ENCODE data around the gene WDR3. TPM values are rescaled to one million over a fixed set of nuclear protein-coding genes. Genes with fewer than 3 reads are reported as not detected.
"Not testable (repeated sequence)": the region's sequence is repeated elsewhere in the genome, so short reads cannot be mapped to it uniquely, and the experiment has no call there.

Gene WDR3
- total and polyA plus RNA-seq, 2 donors (not counting 1 experiment from before 2014, with no cell fraction given) = 5.5 to 18.5 TPM

DNA sequence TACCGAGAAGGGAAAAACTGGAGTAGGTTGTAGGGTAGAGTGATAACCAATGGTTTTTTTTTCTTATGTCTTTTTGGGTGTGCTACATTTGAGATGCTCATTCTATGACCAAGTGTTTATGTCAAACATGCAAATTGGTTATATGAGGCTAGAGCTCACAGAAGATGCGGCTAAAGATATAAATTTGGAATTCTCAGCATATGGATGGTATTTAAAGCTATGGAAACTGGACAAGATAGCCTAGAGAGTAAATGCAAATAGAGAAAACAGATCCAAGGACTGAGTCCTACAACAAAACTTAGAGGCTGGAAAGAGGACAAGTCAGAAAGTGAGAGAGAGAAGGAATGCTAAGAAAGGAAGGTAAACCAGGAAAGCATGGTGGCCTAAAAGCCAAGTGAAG is 7.5 kb upstream of the WDR3 start:
- 100% methylated on average over 1 of the region's 2 CpGs for WGBS (ENCODE audit: insufficient coverage)
- POLR2A ChIA-PET = no interaction called here
- Histone ChIP-seq H4K20me1 (ENCODE audit: control insufficient read depth, insufficient read depth, low read length, poor library complexity, severe bottlenecking) (peaks cover 25% of the 10 kb centered on the region), H2AFZ (ENCODE audit: insufficient read depth, low read depth, low read length, poor library complexity, severe bottlenecking) (no peak overlapping the region), H3K4me1 (ENCODE audit: control insufficient read depth in 2 of 2, insufficient read depth in 2 of 2, low read length in 2 of 2) (peaks cover 3 to 7% of the 10 kb centered on the region in 2 donors), H3K9me3 (ENCODE audit: control extremely low read depth in 1 of 3, control insufficient read depth in 2 of 3, insufficient read depth in 1 of 3, low read length in 2 of 3) (no peaks in the 10 kb centered on the region), H3K9ac (ENCODE audit: low read length) (no peak overlapping the region), H3K4me2 (replicated peaks; ENCODE audit: low read depth, low read length, poor library complexity, severe bottlenecking) (no peak overlapping the region), H3K79me2 (ENCODE audit: control insufficient read depth, insufficient read depth, low read length) (peaks cover 52% of the 10 kb centered on the region), H3K4me3 (ENCODE audit: control extremely low read depth in 1 of 5, extremely low read depth in 1 of 5, insufficient read depth in 1 of 5, low read depth in 2 of 5, low read length in 4 of 5) (no peak overlapping the region), H3K36me3 (replicated peaks in 1 of 2; ENCODE audit: control extremely low read depth in 1 of 2, control insufficient read depth in 1 of 2, extremely low read depth in 1 of 2, insufficient read depth in 2 of 2, low read length in 1 of 2) (peaks cover 1 to 24% of the 10 kb centered on the region in 2 experiments), H3K27ac (ENCODE audit: low read length in 2 of 2) (no peak overlapping the region), H3K27me3 (replicated peaks in 1 of 4; ENCODE audit: control extremely low read depth in 1 of 4, control insufficient read depth in 3 of 4, insufficient read depth in 4 of 4, low read length in 3 of 4) (no peaks in the 10 kb centered on the region)
- peaks cover 13% of the 10 kb centered on the region for H3K4me1 Mint-ChIP-seq
- intact Hi-C loops (cut with micrococcal nuclease) = no loop called here
- no peaks in the 10 kb centered on the region for H3K9me3 Mint-ChIP-seq (ENCODE audit: insufficient read depth)
- H3K27me3 Mint-ChIP-seq = no peaks in the 10 kb centered on the region
- no peak overlapping the region for H3K4me3 Mint-ChIP-seq
- no peak overlapping the region for H3K27ac Mint-ChIP-seq
- ATAC-seq (ENCODE audit: low read depth) = no peak
- no peak for TF ChIP-seq EZH2 (IDR thresholded peaks at IDR 0.05; ENCODE audit: borderline replicate concordance, insufficient read depth, low read depth, low read length, poor library complexity, severe bottlenecking)
- TF ChIP-seq, protein P1, sequence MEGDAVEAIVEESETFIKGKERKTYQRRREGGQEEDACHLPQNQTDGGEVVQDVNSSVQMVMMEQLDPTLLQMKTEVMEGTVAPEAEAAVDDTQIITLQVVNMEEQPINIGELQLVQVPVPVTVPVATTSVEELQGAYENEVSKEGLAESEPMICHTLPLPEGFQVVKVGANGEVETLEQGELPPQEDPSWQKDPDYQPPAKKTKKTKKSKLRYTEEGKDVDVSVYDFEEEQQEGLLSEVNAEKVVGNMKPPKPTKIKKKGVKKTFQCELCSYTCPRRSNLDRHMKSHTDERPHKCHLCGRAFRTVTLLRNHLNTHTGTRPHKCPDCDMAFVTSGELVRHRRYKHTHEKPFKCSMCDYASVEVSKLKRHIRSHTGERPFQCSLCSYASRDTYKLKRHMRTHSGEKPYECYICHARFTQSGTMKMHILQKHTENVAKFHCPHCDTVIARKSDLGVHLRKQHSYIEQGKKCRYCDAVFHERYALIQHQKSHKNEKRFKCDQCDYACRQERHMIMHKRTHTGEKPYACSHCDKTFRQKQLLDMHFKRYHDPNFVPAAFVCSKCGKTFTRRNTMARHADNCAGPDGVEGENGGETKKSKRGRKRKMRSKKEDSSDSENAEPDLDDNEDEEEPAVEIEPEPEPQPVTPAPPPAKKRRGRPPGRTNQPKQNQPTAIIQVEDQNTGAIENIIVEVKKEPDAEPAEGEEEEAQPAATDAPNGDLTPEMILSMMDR (IDR thresholded peaks at IDR 0.05) = no peak
- CTCF ChIA-PET = no interaction called here
- no peak for DNase-seq

DNA sequence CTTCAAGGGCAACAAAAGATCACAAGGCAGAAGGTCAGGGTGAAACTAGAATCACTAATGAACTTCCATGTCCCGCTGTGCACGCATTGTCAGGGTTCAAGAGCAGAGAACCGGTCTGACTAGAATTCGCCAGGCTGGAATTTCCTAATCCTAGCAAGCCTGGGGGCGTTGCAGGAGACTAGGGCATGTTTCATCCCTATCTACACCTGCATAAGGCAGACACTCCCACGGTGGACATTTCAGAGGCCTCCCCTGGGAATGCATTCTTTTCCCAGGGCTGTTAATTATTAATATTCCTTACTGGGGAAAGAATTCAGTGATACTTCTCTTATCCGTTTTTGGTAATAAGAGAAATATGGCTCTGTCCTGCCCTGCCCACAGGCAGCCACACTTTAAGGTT is 6.8 kb upstream of the WDR3 start:
- peaks cover 59% of the 10 kb centered on the region for H3K79me2 ChIP-seq (ENCODE audit: control insufficient read depth, insufficient read depth, low read length)

More for the DNA sequence above, 6.8 kb upstream of the WDR3 start:
- CTCF ChIA-PET; H3K9ac ChIP-seq (ENCODE audit: low read length); H3K4me2 ChIP-seq (replicated peaks; ENCODE audit: low read depth, low read length, poor library complexity, severe bottlenecking); H3K27me3 Mint-ChIP-seq; H2AFZ ChIP-seq (ENCODE audit: insufficient read depth, low read depth, low read length, poor library complexity, severe bottlenecking); H3K4me3 Mint-ChIP-seq; H3K27ac ChIP-seq (ENCODE audit: low read length in 2 of 2); POLR2A ChIA-PET; H3K4me1 ChIP-seq (ENCODE audit: control insufficient read depth in 2 of 2, insufficient read depth in 2 of 2, low read length in 2 of 2); H3K27ac Mint-ChIP-seq; H3K9me3 Mint-ChIP-seq (ENCODE audit: insufficient read depth); H3K27me3 ChIP-seq (replicated peaks in 1 of 4; ENCODE audit: control extremely low read depth in 1 of 4, control insufficient read depth in 3 of 4, insufficient read depth in 4 of 4, low read length in 3 of 4); DNase-seq; ATAC-seq (ENCODE audit: low read depth); H3K9me3 ChIP-seq (ENCODE audit: control extremely low read depth in 1 of 3, control insufficient read depth in 2 of 3, insufficient read depth in 1 of 3, low read length in 2 of 3); H3K4me3 ChIP-seq (ENCODE audit: control extremely low read depth in 1 of 5, extremely low read depth in 1 of 5, insufficient read depth in 1 of 5, low read depth in 2 of 5, low read length in 4 of 5); intact Hi-C loops (cut with micrococcal nuclease): not testable (repeated sequence)
- 100% methylated on average over 5 of the region's 7 CpGs for WGBS (ENCODE audit: insufficient coverage)
- Histone ChIP-seq H3K36me3 (replicated peaks in 1 of 2; ENCODE audit: control extremely low read depth in 1 of 2, control insufficient read depth in 1 of 2, extremely low read depth in 1 of 2, insufficient read depth in 2 of 2, low read length in 1 of 2) (peaks cover 1 to 16% of the 10 kb centered on the region in 2 experiments), H4K20me1 (ENCODE audit: control insufficient read depth, insufficient read depth, low read length, poor library complexity, severe bottlenecking) (peaks cover 25% of the 10 kb centered on the region)
- peaks cover 18% of the 10 kb centered on the region for H3K4me1 Mint-ChIP-seq
